ENCODE data around the gene PPP1R12B.

The PPP1R12B gene

GRCh38 chr1:202596638-202597037 is 248.1 kb downstream of the PPP1R12B start:
- in situ Hi-C loops (cut with MboI; ENCODE audit: low sequenced_read_pairs): no loop called here

GRCh38 chr1:202597090-202597761 is 248.7 kb downstream of the PPP1R12B start:
- in situ Hi-C loops (cut with MboI; ENCODE audit: low sequenced_read_pairs): no loop called here

GRCh38 chr1:202599669-202600431 is 251.4 kb downstream of the PPP1R12B start:
- in situ Hi-C loops (cut with MboI; ENCODE audit: low sequenced_read_pairs): loop anchor here (25.0 kb wide), 1 partner anchor 113 kb away; no protein-coding TSS in a partner anchor

GRCh38 chr1:202600432-202601041 is 252.0 kb downstream of the PPP1R12B start:
- in situ Hi-C loops (cut with MboI; ENCODE audit: low sequenced_read_pairs): loop anchor here (25.0 kb wide), 1 partner anchor 113 kb away; no protein-coding TSS in a partner anchor

GRCh38 chr1:202603435-202603834 is 254.9 kb downstream of the PPP1R12B start:
- in situ Hi-C loops (cut with MboI; ENCODE audit: low sequenced_read_pairs): loop anchor here (25.0 kb wide), 1 partner anchor 116 kb away; no protein-coding TSS in a partner anchor

- in situ Hi-C loops (cut with MboI; ENCODE audit: low sequenced_read_pairs): loop anchor here (25.0 kb wide), 1 partner anchor 118 kb away; no protein-coding TSS in a partner anchor
Measured at GRCh38 chr1:202605515-202605914, 257.0 kb downstream of the PPP1R12B start.

GRCh38 chr1:202612036-202612435 is 263.5 kb downstream of the PPP1R12B start:
- in situ Hi-C loops (cut with MboI; ENCODE audit: low sequenced_read_pairs): loop anchor here (25.0 kb wide), 1 partner anchor 125 kb away; no protein-coding TSS in a partner anchor

GRCh38 chr1:202613571-202613970 is 265.1 kb downstream of the PPP1R12B start:
- in situ Hi-C loops (cut with MboI; ENCODE audit: low sequenced_read_pairs): loop anchor here (25.0 kb wide), 1 partner anchor 126 kb away; no protein-coding TSS in a partner anchor

- in situ Hi-C loops (cut with MboI; ENCODE audit: low sequenced_read_pairs): loop anchor here (25.0 kb wide), 1 partner anchor 127 kb away; no protein-coding TSS in a partner anchor
Measured at GRCh38 chr1:202614363-202615207, 266.1 kb downstream of the PPP1R12B start.

- in situ Hi-C loops (cut with MboI; ENCODE audit: low sequenced_read_pairs): loop anchor here (25.0 kb wide), 1 partner anchor 128 kb away; no protein-coding TSS in a partner anchor
Measured at GRCh38 chr1:202615208-202615500, 266.7 kb downstream of the PPP1R12B start.

GRCh38 chr1:202615501-202616354 is 267.2 kb downstream of the PPP1R12B start:
- in situ Hi-C loops (cut with MboI; ENCODE audit: low sequenced_read_pairs): loop anchor here (25.0 kb wide), 1 partner anchor 128 kb away; no protein-coding TSS in a partner anchor

- in situ Hi-C loops (cut with MboI; ENCODE audit: low sequenced_read_pairs): loop anchor here (25.0 kb wide), 1 partner anchor 129 kb away; no protein-coding TSS in a partner anchor
Measured at GRCh38 chr1:202616355-202616915, 267.9 kb downstream of the PPP1R12B start.

- in situ Hi-C loops (cut with MboI; ENCODE audit: low sequenced_read_pairs): loop anchor here (25.0 kb wide), 1 partner anchor 132 kb away; no protein-coding TSS in a partner anchor
Measured at GRCh38 chr1:202619012-202619411, 270.5 kb downstream of the PPP1R12B start.

- in situ Hi-C loops (cut with MboI; ENCODE audit: low sequenced_read_pairs): loop anchor here (25.0 kb wide), 1 partner anchor 132 kb away; no protein-coding TSS in a partner anchor
Measured at GRCh38 chr1:202619505-202619904, 271.0 kb downstream of the PPP1R12B start.

GRCh38 chr1:202620036-202620435 is 271.5 kb downstream of the PPP1R12B start:
- in situ Hi-C loops (cut with MboI; ENCODE audit: low sequenced_read_pairs): loop anchor here (25.0 kb wide), 1 partner anchor 133 kb away; no protein-coding TSS in a partner anchor

GRCh38 chr1:202621446-202621845 is 272.9 kb downstream of the PPP1R12B start:
- in situ Hi-C loops (cut with MboI; ENCODE audit: low sequenced_read_pairs): loop anchor here (25.0 kb wide), 1 partner anchor 134 kb away; no protein-coding TSS in a partner anchor

- in situ Hi-C loops (cut with MboI; ENCODE audit: low sequenced_read_pairs): loop anchor here (25.0 kb wide), 1 partner anchor 135 kb away; no protein-coding TSS in a partner anchor
Measured at GRCh38 chr1:202622388-202622787, 273.9 kb downstream of the PPP1R12B start.

- in situ Hi-C loops (cut with MboI; ENCODE audit: low sequenced_read_pairs): loop anchor here (25.0 kb wide), 1 partner anchor 136 kb away; no protein-coding TSS in a partner anchor
Measured at GRCh38 chr1:202623075-202623474, 274.6 kb downstream of the PPP1R12B start.

All from HL-60/S4 treated with phorbol 12-myristate 13-acetate at 8.2 ng/mL for 4 days and 3 days (cell line).